Aorta (tissue), 5 donors: ENCODE measurements around the gene HECTD4. TPM values are rescaled to one million over a fixed set of nuclear protein-coding genes. Genes with fewer than 3 reads are reported as not detected.
A peak's percentile ranks its signal among the peaks of the same experiment; 100 is the strongest.

ENCODE experiments used
- ATAC-seq: fragments of 200-7000 bp; cut with Tn5 transposase; one replicate; pipeline ENCODE4 v1.9.1; 2022; ENCODE audit warnings: moderate library complexity; ENCODE audit not compliant: low FRiP score
- DNase-seq, 2 donors: peaks; one replicate each; pipeline ENCODE4 v3.0.0-alpha.2; 2020
- H3K27ac ChIP-seq, 2 donors: one replicate each; pipeline ENCODE4 v1.5.1; 2013; ENCODE audit warnings: low read length in 2 of 2, mild to moderate bottlenecking in 2 of 2, moderate library complexity in 2 of 2, control low read depth in 1 of 2, inconsistent platforms in 1 of 2, low read depth in 1 of 2
- H3K27me3 ChIP-seq, 2 donors: one replicate each; pipeline ENCODE4 v1.6.1; 2013; ENCODE audit warnings: control low read depth in 1 of 2, low read length in 1 of 2, mild to moderate bottlenecking in 1 of 2, moderate library complexity in 1 of 2; ENCODE audit not compliant: insufficient read depth in 2 of 2, control insufficient read depth in 1 of 2
- H3K36me3 ChIP-seq, 2 donors: one replicate each; pipeline ENCODE4 v1.6.1; 2013; ENCODE audit warnings: control low read depth in 1 of 2, low read length in 1 of 2, mild to moderate bottlenecking in 1 of 2; ENCODE audit not compliant: insufficient read depth in 2 of 2, control insufficient read depth in 1 of 2
- H3K4me1 ChIP-seq, 2 donors: one replicate each; pipeline ENCODE4 v1.6.1; 2013; ENCODE audit warnings: low read length in 2 of 2, control low read depth in 1 of 2, mild to moderate bottlenecking in 1 of 2, moderate library complexity in 1 of 2; ENCODE audit not compliant: insufficient read depth in 2 of 2, control insufficient read depth in 1 of 2
- H3K4me3 ChIP-seq, 2 donors: one replicate each; pipeline ENCODE4 v1.5.1; 2013; ENCODE audit warnings: low read length in 2 of 2, control low read depth in 1 of 2, mild to moderate bottlenecking in 1 of 2
- H3K9me3 ChIP-seq: one replicate; pipeline ENCODE4 v1.6.1; 2013; ENCODE audit warnings: mild to moderate bottlenecking, low read length; ENCODE audit not compliant: control insufficient read depth
- WGBS, 2 donors: extraction: QIAGEN DNeasy Blood & Tissue Kit; methylation state at CpG; one replicate each; pipeline ENCODE4 v1.1.7; 2013; 5-methylcytosine and 5-hydroxymethylcytosine counted together
- intact Hi-C, 2 donors: fragments of 100-400 bp; cut with DNase I; formaldehyde crosslinking; loops; one replicate each; pipeline versions ENCODE4 v1.14.2 to v1.15.0; 2022
- long read RNA-seq, 2 donors: library from polyadenylated mRNA; unstranded; transcript quantifications; one replicate each; pipeline ENCODE4 v2.0.0, GENCODE V29; 2020 to 2021
- polyA plus RNA-seq, 2 donors: library from polyadenylated mRNA; stranded (reverse); fragments of 200-250 nt; gene quantifications; one replicate each; pipeline ENCODE4 v1.2.3, GENCODE V29; 2013
- total RNA-seq, 2 donors: library from RNA; stranded (reverse); fragmentation: NEBNext Ultra II Directional; extraction: Animal tissue kit (Norgen Biotek cat#: 25700); gene quantifications; one replicate each; pipeline ENCODE4 v1.2.1, GENCODE V29; 2021
- donor health status: healthy with polysubstance abuse.
- donor health status: Bipolar disorder and iron deficiency.
- donor health status: DM: no; HTN: no; CAD: no.
- donor health status: DM: no; HTN: no; CAD: no.
- donor health status: DM: yes; HTN: yes; CAD: no.

The HECTD4 gene, protein sequence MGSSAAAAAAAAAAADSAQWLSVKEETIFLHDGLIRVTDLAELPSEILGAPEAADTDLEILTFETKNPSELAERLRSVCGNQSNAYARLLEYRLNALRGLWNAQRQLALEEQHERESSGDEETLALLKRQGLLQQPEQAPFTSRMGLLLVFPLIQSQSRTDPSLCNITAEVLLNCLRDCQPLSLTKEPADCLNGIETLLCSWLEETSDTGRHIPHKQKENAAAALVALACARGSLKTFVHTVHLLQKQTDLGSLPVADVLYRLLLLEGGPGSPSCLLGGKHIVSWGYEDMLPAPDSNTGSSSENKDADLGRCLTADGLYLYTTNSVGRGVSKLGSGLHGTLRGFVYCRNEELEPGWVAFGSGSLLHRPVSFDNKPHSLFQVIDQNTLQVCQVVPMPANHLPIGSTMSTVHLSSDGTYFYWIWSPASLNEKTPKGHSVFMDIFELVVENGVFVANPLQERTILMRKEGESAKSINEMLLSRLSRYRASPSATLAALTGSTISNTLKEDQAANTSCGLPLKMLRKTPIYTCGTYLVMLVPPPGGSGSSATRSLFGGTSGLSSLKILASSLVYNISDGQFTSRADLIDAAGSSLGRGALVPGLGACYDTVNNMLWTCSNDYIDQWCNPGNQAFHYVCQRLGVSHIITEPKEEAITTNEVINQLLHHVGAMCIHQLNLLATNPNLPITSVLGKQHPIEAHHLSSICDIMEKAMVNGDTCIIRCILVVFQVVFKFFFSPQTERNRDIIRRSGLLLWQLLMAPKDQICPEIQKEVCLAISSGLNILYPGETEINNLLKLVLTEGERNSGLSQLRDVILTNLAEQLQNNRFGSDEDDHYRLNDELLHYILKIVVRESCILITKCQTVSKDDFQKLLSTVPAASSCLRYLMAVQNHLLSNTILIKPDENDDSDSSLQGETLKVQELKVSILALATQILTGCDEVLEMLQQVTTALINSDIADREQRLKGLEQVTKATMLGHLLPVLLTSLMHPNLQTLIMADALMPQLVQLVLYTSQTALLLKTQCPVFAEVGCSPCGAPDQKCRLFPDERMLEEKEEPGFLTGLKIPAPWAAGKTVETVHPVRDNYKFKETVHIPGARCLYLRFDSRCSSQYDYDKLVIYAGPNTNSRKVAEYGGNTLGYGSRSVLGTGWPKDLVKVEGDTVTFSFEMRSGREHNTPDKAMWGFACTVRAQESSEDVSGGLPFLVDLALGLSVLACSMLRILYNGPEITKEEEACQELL (N-terminal part only)
- total RNA-seq (10 to 100 TPM; 64.4 to 78.5 TPM), polyA plus RNA-seq (10 to 100 TPM; 16.0 to 24.7 TPM)
- long read RNA-seq, donor 1, partial matches to known transcripts, result 15 of 39 reads
- long read RNA-seq, donor 1, other reads (novel, unspliced or antisense), result 24 of 39 reads
- long read RNA-seq, donor 2, partial matches to known transcripts, result 19 of 37 reads
- long read RNA-seq, donor 2, other reads (novel, unspliced or antisense), result 18 of 37 reads

DNA sequence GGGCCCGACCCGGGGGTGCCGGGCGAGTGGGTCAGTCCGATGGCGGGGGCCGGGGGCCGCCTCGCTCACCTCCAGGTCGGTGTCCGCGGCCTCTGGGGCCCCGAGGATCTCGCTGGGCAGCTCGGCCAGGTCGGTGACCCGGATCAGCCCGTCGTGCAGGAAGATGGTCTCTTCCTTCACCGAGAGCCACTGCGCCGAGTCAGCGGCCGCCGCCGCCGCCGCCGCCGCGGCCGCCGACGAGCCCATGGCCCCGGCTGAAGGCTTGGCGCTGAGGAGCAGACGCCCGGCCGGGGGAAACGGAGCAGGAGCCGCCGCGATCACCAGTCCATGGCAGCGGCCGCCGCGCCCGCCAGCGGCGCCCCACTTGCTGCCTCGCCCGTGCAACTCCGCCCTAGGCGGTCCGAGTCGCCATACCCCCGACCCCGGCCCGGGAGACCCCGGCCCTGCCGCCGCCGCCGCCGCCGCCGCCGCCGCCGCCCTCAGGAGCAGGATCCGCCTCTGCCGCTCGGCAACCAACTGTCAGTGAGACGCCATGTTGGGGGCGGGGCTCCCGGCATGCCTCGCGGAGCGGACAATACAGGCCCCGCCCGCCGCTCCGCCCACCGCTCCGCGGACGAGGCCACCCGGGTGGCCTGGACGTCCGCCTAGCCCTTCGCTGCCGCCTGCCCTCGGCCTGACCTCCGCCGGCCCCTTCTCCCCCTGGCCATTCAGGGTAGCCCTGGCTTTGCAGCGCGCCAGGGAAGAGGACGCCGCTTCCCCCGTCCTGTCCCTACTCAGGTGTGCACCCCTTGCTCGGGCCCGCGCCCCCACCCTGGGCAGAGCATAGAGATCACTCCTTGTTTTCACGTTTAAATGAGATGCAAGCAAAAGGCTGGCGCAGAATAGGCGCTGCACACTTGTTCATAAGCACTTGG lies at the start of gene HECTD4:
TSS of gene HECTD4 (minus strand) at position 549 of the 914 bp plus-strand sequence. CDS start at position 246, 303 bp downstream.
- H3K4me3 ChIP-seq, result peak within 1 kb of the TSS; percentile 77 to 95
- H3K27me3 ChIP-seq, result no peaks in the 10 kb centered on the region
- H3K9me3 ChIP-seq, result no peaks in the 10 kb centered on the region
- peaks cover 0 to under 1% of the 10 kb centered on the region in 2 donors for H3K4me1 ChIP-seq
- 0 to 1% methylated on average over 65 to 106 of the region's 106 CpGs for WGBS, 2 donors
- no peaks in the 10 kb centered on the region for H3K36me3 ChIP-seq
- H3K27ac ChIP-seq, result peak within 1 kb of the TSS in 1 of 2 donors; percentile 58
- ATAC-seq, result peak; percentile 98
- DNase-seq, result peak; percentile 97 to 99
- intact Hi-C loops, result loop anchor here (10.0 kb wide), 2 partner anchors 107 to 437 kb away; no protein-coding TSS in a partner anchor

DNA sequence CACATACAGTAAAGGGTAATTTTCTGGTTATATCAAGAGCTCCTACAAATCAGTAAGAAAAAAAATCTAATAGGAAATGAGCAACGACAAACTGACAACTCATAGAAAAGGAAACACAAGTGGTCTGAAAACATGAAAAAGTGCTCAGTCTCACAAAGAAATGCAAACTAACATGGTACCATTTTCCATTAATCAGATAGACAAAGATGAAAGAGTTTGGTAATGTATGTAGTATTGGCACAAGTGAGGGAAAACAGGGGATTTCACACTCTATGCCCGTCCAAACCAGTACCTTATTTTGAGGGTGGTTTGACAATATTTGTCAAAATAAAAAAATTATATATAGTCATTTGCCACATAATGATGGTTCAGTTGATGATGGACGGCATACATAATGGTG lies 49.7 kb upstream of the HECTD4 start:
- H3K9me3 ChIP-seq, result no peaks in the 10 kb centered on the region
- DNase-seq (no peak), ATAC-seq (no peak)
- H3K27ac ChIP-seq, result no peak overlapping the region
- no peaks in the 10 kb centered on the region for H3K27me3 ChIP-seq
- no peaks in the 10 kb centered on the region for H3K4me1 ChIP-seq
- intact Hi-C loops, result no loop called here
- 78 to 80% methylated on average over 3 of the region's 3 CpGs for WGBS, 2 donors
- H3K4me3 ChIP-seq, result no peak overlapping the region
- no peaks in the 10 kb centered on the region for H3K36me3 ChIP-seq

DNA sequence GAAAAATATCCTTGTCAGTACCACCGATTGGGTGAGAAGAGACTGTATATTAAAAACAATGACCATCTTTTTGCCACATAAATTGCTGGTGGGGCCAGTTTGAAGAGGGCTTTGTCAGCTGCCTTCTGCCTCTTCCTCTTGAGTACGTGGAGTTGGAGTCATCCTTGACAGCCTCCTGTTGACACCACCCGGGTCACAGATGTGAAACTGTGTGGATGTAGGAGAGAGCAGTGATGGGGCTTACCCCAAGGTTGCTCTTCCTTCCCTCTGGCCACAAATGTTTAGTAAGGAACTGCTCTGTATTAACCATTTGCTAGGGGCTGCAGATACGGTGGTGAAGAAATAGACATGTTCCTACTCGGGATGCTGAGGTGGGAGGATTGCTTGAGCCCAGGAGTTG lies 48.7 kb upstream of the HECTD4 start:
- Histone ChIP-seq H3K36me3 (no peaks in the 10 kb centered on the region), H3K4me1 (no peaks in the 10 kb centered on the region), H3K4me3 (no peak overlapping the region), H3K27me3 (no peaks in the 10 kb centered on the region), H3K27ac (no peak overlapping the region), H3K9me3 (no peaks in the 10 kb centered on the region)
- intact Hi-C loops, result no loop called here
- DNase-seq, result no peak
- ATAC-seq, result no peak
- 72 to 78% methylated on average over 5 of the region's 5 CpGs for WGBS, 2 donors

DNA sequence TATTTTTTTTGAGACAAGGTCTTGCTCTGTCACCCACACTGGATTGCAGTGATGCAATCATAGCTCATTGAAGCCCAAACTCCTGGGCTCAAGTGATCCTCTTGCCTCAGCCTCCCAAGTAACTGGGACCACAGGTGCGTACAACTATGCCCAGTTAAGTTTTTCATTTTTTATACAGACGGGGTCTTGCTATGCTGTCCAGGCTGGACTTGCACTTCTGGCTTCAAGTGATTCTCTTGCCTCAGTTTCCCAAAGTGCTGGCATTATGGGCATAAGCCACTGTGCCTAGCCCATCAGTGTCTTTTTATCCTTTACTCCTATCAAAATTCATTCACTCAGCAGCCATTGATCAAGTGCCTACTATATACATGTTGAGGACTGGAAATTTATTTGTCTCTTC lies 45.5 kb upstream of the HECTD4 start:
- Histone ChIP-seq H3K9me3 (no peaks in the 10 kb centered on the region), H3K27me3 (no peaks in the 10 kb centered on the region), H3K27ac (no peak overlapping the region), H3K4me3 (no peak overlapping the region), H3K36me3 (no peaks in the 10 kb centered on the region), H3K4me1 (peaks cover 1 to 4% of the 10 kb centered on the region in 2 donors)
- intact Hi-C loops, result no loop called here
- DNase-seq, result no peak
- no peak for ATAC-seq
- WGBS, 2 donors, result 95 to 100% methylated on average over 2 of the region's 2 CpGs

DNA sequence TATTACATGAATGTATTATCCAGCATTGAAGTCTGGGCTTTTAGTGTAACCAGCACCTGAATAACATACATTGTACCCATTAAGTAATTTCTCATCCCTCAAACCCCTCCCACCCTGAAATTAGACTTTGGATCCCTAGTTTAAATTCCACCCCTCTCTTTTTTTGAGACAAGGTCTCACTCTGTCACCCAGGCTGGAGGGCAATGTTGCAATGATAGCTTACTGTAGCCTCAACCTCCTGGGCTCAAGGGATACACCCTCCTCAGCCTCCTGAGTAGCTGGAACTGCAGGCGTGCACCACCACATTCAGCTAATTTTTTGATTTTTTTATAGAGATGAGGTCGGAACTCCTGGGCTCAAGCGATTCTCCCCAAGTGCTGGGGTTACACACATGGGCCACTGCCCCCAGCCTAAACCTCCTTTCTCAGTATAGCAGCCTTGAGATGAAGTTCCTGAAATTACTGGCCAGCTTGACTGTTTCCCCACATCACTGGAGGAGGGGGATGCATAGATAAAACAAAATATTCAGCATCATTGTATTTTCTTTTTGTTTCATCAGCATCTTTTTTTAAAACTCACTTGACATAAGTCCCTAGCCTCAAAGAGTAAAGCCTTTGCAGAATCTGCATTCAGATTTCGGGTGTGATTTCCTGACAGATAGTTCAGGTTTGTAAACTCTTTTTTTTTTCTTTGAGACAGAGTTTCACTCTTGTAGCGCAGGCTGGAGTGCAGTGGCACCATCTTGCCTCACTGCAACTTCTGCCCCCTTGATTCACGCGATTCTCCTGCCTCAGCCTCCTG lies 43.6 kb upstream of the HECTD4 start:
- 94 to 95% methylated on average over 7 of the region's 7 CpGs for WGBS, 2 donors
- Histone ChIP-seq H3K9me3 (no peaks in the 10 kb centered on the region), H3K4me3 (no peak overlapping the region), H3K27me3 (no peaks in the 10 kb centered on the region), H3K36me3 (no peaks in the 10 kb centered on the region), H3K4me1 (peaks cover 1 to 4% of the 10 kb centered on the region in 2 donors), H3K27ac (no peak overlapping the region)
- DNase-seq (no peak), ATAC-seq (no peak)
- intact Hi-C loops, result no loop called here

DNA sequence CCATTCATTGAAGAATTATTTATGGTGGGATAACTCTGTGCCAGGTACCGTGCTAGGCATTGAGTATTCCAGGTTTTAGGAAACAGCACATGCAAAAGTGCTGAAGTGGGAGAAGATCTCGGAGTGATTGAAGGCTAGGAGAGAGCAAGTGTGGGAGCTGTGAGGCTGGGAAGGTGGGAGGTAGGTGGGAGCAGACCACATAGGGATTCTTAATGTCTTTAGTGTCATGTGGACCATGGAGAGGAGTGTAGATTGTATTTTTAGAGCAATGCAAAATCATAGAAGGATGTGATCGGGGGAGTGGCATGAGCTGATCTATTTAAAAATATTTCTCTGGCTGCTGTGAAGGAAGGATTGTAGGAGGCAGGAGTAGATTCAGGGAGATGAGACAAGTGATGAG lies 41.9 kb upstream of the HECTD4 start:
- H3K27ac ChIP-seq, result no peak overlapping the region
- peaks cover 1 to 4% of the 10 kb centered on the region in 2 donors for H3K4me1 ChIP-seq
- no peaks in the 10 kb centered on the region for H3K27me3 ChIP-seq
- 85 to 88% methylated on average over 3 of the region's 3 CpGs for WGBS, 2 donors
- DNase-seq (no peak), ATAC-seq (no peak)
- H3K36me3 ChIP-seq, result no peaks in the 10 kb centered on the region
- no peak overlapping the region for H3K4me3 ChIP-seq
- no peaks in the 10 kb centered on the region for H3K9me3 ChIP-seq
- intact Hi-C loops, result no loop called here

DNA sequence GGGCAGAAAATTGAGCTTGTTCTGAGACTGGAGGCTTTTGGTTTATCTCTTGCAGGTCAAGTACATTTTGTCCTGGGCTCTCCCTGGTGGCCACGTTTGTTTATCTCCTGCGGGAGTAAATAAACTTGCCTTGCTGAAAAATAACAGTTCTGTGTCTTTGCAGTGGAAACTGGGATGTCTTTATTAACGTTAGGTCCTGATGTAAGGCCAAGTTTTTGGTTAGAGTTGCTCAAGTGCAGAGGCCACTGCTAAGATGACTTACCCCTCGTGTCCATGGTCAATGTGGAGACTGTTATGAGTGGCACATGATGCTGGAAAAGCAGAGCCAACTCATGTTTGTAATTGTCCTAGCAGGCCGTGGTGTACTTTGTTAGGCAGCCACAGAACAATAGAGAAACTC lies 40.3 kb upstream of the HECTD4 start:
- Histone ChIP-seq H3K4me3 (no peak overlapping the region), H3K9me3 (no peaks in the 10 kb centered on the region), H3K27me3 (no peaks in the 10 kb centered on the region), H3K27ac (peak overlapping the region in 1 of 2 donors; percentile 38), H3K4me1 (peaks cover 1 to 4% of the 10 kb centered on the region in 2 donors), H3K36me3 (no peaks in the 10 kb centered on the region)
- WGBS, 2 donors, result 25 to 27% methylated on average over 5 of the region's 5 CpGs
- no peak for ATAC-seq
- DNase-seq, result no peak
- intact Hi-C loops, result no loop called here
